ENCODE data around the gene GLP2R. TPM values are rescaled to one million over a fixed set of nuclear protein-coding genes. Genes with fewer than 3 reads are reported as not detected.

GLP2R gene
- total RNA-seq, 1 donor from 2014 or later = not detected

- intact Hi-C loops (cut with micrococcal nuclease) = no loop called here
- Mint-ChIP-seq H3K27me3 (peaks cover 4% of the 10 kb centered on the region), H3K4me3 (no peak within 1 kb of the TSS), H3K27ac (no peak within 1 kb of the TSS), H3K4me1 (no peaks in the 10 kb centered on the region), H3K36me3 (ENCODE audit: low read depth) (no peaks in the 10 kb centered on the region), H3K9me3 (no peaks in the 10 kb centered on the region)
- no peak for DNase-seq
These were observed 79.3 kb downstream of the GLP2R start, which contains the start of gene RCVRN for GRCh38 chr17:9905078-9905415. Gene RCVRN, minus strand, starts transcription at chr17:9905271. Its CDS starts 91 bp downstream, at chr17:9905180.

- no peaks in the 10 kb centered on the region for H3K4me1 Mint-ChIP-seq
- DNase-seq = peak; percentile 61
- intact Hi-C loops (cut with micrococcal nuclease) = no loop called here
- H3K27me3 Mint-ChIP-seq = peaks cover 3% of the 10 kb centered on the region
- no peak overlapping the region for H3K27ac Mint-ChIP-seq
- no peaks in the 10 kb centered on the region for H3K36me3 Mint-ChIP-seq (ENCODE audit: low read depth)
- no peaks in the 10 kb centered on the region for H3K9me3 Mint-ChIP-seq
- no peak overlapping the region for H3K4me3 Mint-ChIP-seq
These were observed 80.2 kb downstream of the GLP2R start for GRCh38 chr17:9905902-9906301.

- Mint-ChIP-seq H3K4me3 (no peak overlapping the region), H3K36me3 (ENCODE audit: low read depth) (no peaks in the 10 kb centered on the region), H3K9me3 (no peaks in the 10 kb centered on the region), H3K4me1 (no peaks in the 10 kb centered on the region), H3K27me3 (no peaks in the 10 kb centered on the region), H3K27ac (no peak overlapping the region)
- intact Hi-C loops (cut with micrococcal nuclease) = no loop called here
- no peak for DNase-seq
These were observed 80.9 kb downstream of the GLP2R start for GRCh38 chr17:9906616-9907015.

- Mint-ChIP-seq H3K4me1 (no peaks in the 10 kb centered on the region), H3K4me3 (no peak overlapping the region), H3K36me3 (ENCODE audit: low read depth) (no peaks in the 10 kb centered on the region), H3K9me3 (no peaks in the 10 kb centered on the region), H3K27me3 (no peaks in the 10 kb centered on the region), H3K27ac (no peak overlapping the region)
- intact Hi-C loops (cut with micrococcal nuclease) = no loop called here
- DNase-seq = no peak
These were observed 81.4 kb downstream of the GLP2R start for GRCh38 chr17:9907131-9907530.

GRCh38 chr17:9907883-9908648 is 82.3 kb downstream of the GLP2R start:
- H3K36me3 Mint-ChIP-seq (ENCODE audit: low read depth) = no peaks in the 10 kb centered on the region
- no peaks in the 10 kb centered on the region for H3K9me3 Mint-ChIP-seq
- H3K27ac Mint-ChIP-seq = no peak overlapping the region
- DNase-seq = no peak
- intact Hi-C loops (cut with micrococcal nuclease) = no loop called here
- H3K4me3 Mint-ChIP-seq = no peak overlapping the region
- no peaks in the 10 kb centered on the region for H3K4me1 Mint-ChIP-seq
- no peaks in the 10 kb centered on the region for H3K27me3 Mint-ChIP-seq

GRCh38 chr17:9908649-9909042 is 82.9 kb downstream of the GLP2R start:
- Mint-ChIP-seq H3K9me3 (no peaks in the 10 kb centered on the region), H3K36me3 (ENCODE audit: low read depth) (no peaks in the 10 kb centered on the region), H3K27ac (no peak overlapping the region), H3K4me3 (no peak overlapping the region), H3K27me3 (no peaks in the 10 kb centered on the region), H3K4me1 (no peaks in the 10 kb centered on the region)
- intact Hi-C loops (cut with micrococcal nuclease) = no loop called here
- no peak for DNase-seq

GRCh38 chr17:9911089-9911488 is 85.4 kb downstream of the GLP2R start:
- no peaks in the 10 kb centered on the region for H3K4me1 Mint-ChIP-seq
- no peak for DNase-seq
- no peaks in the 10 kb centered on the region for H3K9me3 Mint-ChIP-seq
- no peak overlapping the region for H3K4me3 Mint-ChIP-seq
- intact Hi-C loops (cut with micrococcal nuclease) = no loop called here
- H3K27ac Mint-ChIP-seq = no peak overlapping the region
- H3K36me3 Mint-ChIP-seq (ENCODE audit: low read depth) = no peaks in the 10 kb centered on the region
- H3K27me3 Mint-ChIP-seq = no peaks in the 10 kb centered on the region

- no peaks in the 10 kb centered on the region for H3K36me3 Mint-ChIP-seq (ENCODE audit: low read depth)
- H3K9me3 Mint-ChIP-seq = no peaks in the 10 kb centered on the region
- H3K4me1 Mint-ChIP-seq = no peaks in the 10 kb centered on the region
- H3K27ac Mint-ChIP-seq = no peak overlapping the region
- intact Hi-C loops (cut with micrococcal nuclease) = no loop called here
- H3K27me3 Mint-ChIP-seq = no peaks in the 10 kb centered on the region
- no peak overlapping the region for H3K4me3 Mint-ChIP-seq
- no peak for DNase-seq
These were observed 86.7 kb downstream of the GLP2R start for GRCh38 chr17:9912121-9913099.

GRCh38 chr17:9913476-9913875 is 87.8 kb downstream of the GLP2R start:
- Mint-ChIP-seq H3K4me3 (no peak overlapping the region), H3K4me1 (no peaks in the 10 kb centered on the region), H3K36me3 (ENCODE audit: low read depth) (no peaks in the 10 kb centered on the region), H3K27me3 (no peaks in the 10 kb centered on the region), H3K9me3 (no peaks in the 10 kb centered on the region), H3K27ac (no peak overlapping the region)
- intact Hi-C loops (cut with micrococcal nuclease) = no loop called here
- DNase-seq = no peak

- H3K27ac Mint-ChIP-seq = no peak overlapping the region
- H3K36me3 Mint-ChIP-seq (ENCODE audit: low read depth) = no peaks in the 10 kb centered on the region
- no peaks in the 10 kb centered on the region for H3K9me3 Mint-ChIP-seq
- intact Hi-C loops (cut with micrococcal nuclease) = no loop called here
- no peaks in the 10 kb centered on the region for H3K4me1 Mint-ChIP-seq
- DNase-seq = no peak
- no peak overlapping the region for H3K4me3 Mint-ChIP-seq
- no peaks in the 10 kb centered on the region for H3K27me3 Mint-ChIP-seq
These were observed 90.4 kb downstream of the GLP2R start for GRCh38 chr17:9916108-9916507.

- Mint-ChIP-seq H3K4me3 (no peak overlapping the region), H3K27me3 (no peaks in the 10 kb centered on the region), H3K9me3 (no peaks in the 10 kb centered on the region), H3K36me3 (ENCODE audit: low read depth) (no peaks in the 10 kb centered on the region), H3K4me1 (no peaks in the 10 kb centered on the region), H3K27ac (no peak overlapping the region)
- intact Hi-C loops (cut with micrococcal nuclease) = no loop called here
- DNase-seq = no peak
These were observed 91.4 kb downstream of the GLP2R start for GRCh38 chr17:9917131-9917530.

GRCh38 chr17:9917801-9918200 is 92.1 kb downstream of the GLP2R start:
- Mint-ChIP-seq H3K4me1 (no peaks in the 10 kb centered on the region), H3K36me3 (ENCODE audit: low read depth) (no peaks in the 10 kb centered on the region), H3K27me3 (no peaks in the 10 kb centered on the region), H3K4me3 (no peak overlapping the region), H3K27ac (no peak overlapping the region), H3K9me3 (no peaks in the 10 kb centered on the region)
- intact Hi-C loops (cut with micrococcal nuclease) = no loop called here
- DNase-seq = no peak

- Mint-ChIP-seq H3K36me3 (ENCODE audit: low read depth) (no peaks in the 10 kb centered on the region), H3K9me3 (no peaks in the 10 kb centered on the region), H3K27ac (no peak overlapping the region), H3K4me3 (no peak overlapping the region), H3K27me3 (no peaks in the 10 kb centered on the region), H3K4me1 (no peaks in the 10 kb centered on the region)
- intact Hi-C loops (cut with micrococcal nuclease) = no loop called here
- no peak for DNase-seq
These were observed 92.6 kb downstream of the GLP2R start for GRCh38 chr17:9918352-9918751.

GRCh38 chr17:9918804-9919352 is 93.2 kb downstream of the GLP2R start:
- no peaks in the 10 kb centered on the region for H3K27me3 Mint-ChIP-seq
- intact Hi-C loops (cut with micrococcal nuclease) = no loop called here
- H3K36me3 Mint-ChIP-seq (ENCODE audit: low read depth) = no peaks in the 10 kb centered on the region

More at GRCh38 chr17:9918804-9919352, 93.2 kb downstream of the GLP2R start:
- no peak overlapping the region for H3K4me3 Mint-ChIP-seq
- H3K27ac Mint-ChIP-seq = no peak overlapping the region
- H3K4me1 Mint-ChIP-seq = no peaks in the 10 kb centered on the region
- H3K9me3 Mint-ChIP-seq = no peaks in the 10 kb centered on the region
- DNase-seq = no peak

All from activated CD4-positive, alpha-beta T cell treated with anti-CD3 and anti-CD28 coated beads, Interleukin-2, amount 10 ng/mL, durations not matched to agents 24 days and 14 days (primary cell).